Panc1 (cell line): ENCODE measurements around the gene VWC2L. TPM values are rescaled to one million over a fixed set of nuclear protein-coding genes. Genes with fewer than 3 reads are reported as not detected.

ENCODE experiments used
- ATAC-seq: fragments of 200-7000 bp; cut with Tn5 transposase; 2 replicates; pipeline ENCODE4 v1.9.1; 2020; ENCODE audit warnings: mild to moderate bottlenecking, moderate library complexity
- BruUV-seq: library from RNA; stranded (reverse); fragments of 400-500 nt; replicated peaks from 2 replicates; lab custom pipeline; 2021; lab: Mats Ljungman, UMichigan
- CTCF ChIA-PET: fragments of 300-600 bp; sonication (Branson Sonifier 250); formaldehyde crosslinking; loops from one replicate; lab custom pipeline; 2022; ENCODE audit warnings: antibody characterized with exemption; lab: Charles Lee
- POLR2A ChIA-PET: fragments of 300-600 bp; sonication (Branson Sonifier 250); formaldehyde crosslinking; loops from one replicate; lab custom pipeline; 2022; ENCODE audit warnings: antibody characterized with exemption; lab: Charles Lee
- DNase-seq: peaks from one replicate; pipeline ENCODE4 v3.0.0-alpha.2; 2010; ENCODE audit warnings: low read depth, low spot score
- H3K27ac ChIP-seq: 2 replicates; pipeline ENCODE4 v1.5.1; 2011; ENCODE audit warnings: mild to moderate bottlenecking, low read length, inconsistent platforms
- H3K27me3 ChIP-seq: fragments of 200-500 bp; sonication (Bioruptor generic); 2 replicates; pipeline ENCODE4 v1.6.0; 2014; ENCODE audit warnings: low read length, inconsistent platforms; ENCODE audit not compliant: control insufficient read depth, insufficient read depth
- H3K36me3 ChIP-seq: fragments of 200-500 bp; sonication (Bioruptor generic); 2 replicates; pipeline ENCODE4 v1.5.1; 2014; ENCODE audit warnings: inconsistent platforms, mild to moderate bottlenecking, low read length, moderate library complexity; ENCODE audit not compliant: control insufficient read depth, insufficient read depth
- H3K4me1 ChIP-seq: 2 replicates; pipeline ENCODE4 v1.5.1; 2011; ENCODE audit warnings: inconsistent platforms, mild to moderate bottlenecking, low read length, moderate library complexity; ENCODE audit not compliant: control insufficient read depth, insufficient read depth
- H3K4me3 ChIP-seq, 2 experiments: 2 replicates each; pipeline ENCODE4 v1.5.1; 2011 to 2012; ENCODE audit warnings: low read depth in 2 of 2, low read length in 2 of 2, mild to moderate bottlenecking in 2 of 2, inconsistent platforms in 1 of 2, moderate library complexity in 1 of 2
- H3K9me3 ChIP-seq: fragments of 200-500 bp; sonication (Bioruptor generic); 2 replicates; pipeline ENCODE4 v1.5.1; 2014; ENCODE audit warnings: low read depth, mild to moderate bottlenecking, inconsistent platforms, low read length, moderate library complexity; ENCODE audit not compliant: control insufficient read depth, insufficient read depth
- POLR2AphosphoS5 ChIP-seq: IDR thresholded peaks from 2 replicates; pipeline ENCODE4 v1.6.1; 2012; ENCODE audit warnings: mild to moderate bottlenecking, low read depth, low read length, moderate library complexity
- SIN3A ChIP-seq: IDR thresholded peaks from 2 replicates; pipeline ENCODE4 v1.6.1; 2012; ENCODE audit warnings: low read depth, mild to moderate bottlenecking, low read length, moderate library complexity, borderline replicate concordance; ENCODE audit not compliant: insufficient read depth
- TCF7L2 ChIP-seq: IDR thresholded peaks from 2 replicates; pipeline ENCODE4 v1.6.1; 2011; ENCODE audit warnings: mild to moderate bottlenecking, low read depth, low read length, inconsistent platforms
- in situ Hi-C: cut with HindIII; loops from 2 replicates; pipeline ENCODE4 v1.10.0; 2016; ENCODE audit warnings: low sequenced_read_pairs, low pct_unique_long_range_greater_than_20kb
- intact Hi-C: fragments of 100-400 bp; cut with micrococcal nuclease; formaldehyde crosslinking; loops from one replicate; pipeline ENCODE4 v1.10.0; 2022; ENCODE audit not compliant: unreplicated experiment
- total RNA-seq: library from RNA; stranded (reverse); gene quantifications from one replicate; pipeline ENCODE4 v1.2.1, GENCODE V29; 2021; ENCODE audit not compliant: unreplicated experiment
- TF ChIP-seq, protein P1 (sequence below): fragments of 450-650 bp; IDR thresholded peaks from 2 replicates; pipeline ENCODE4 v1.5.1; 2017; ENCODE audit warnings: mild to moderate bottlenecking
- TF ChIP-seq, protein P2 (sequence below), 2 experiments: IDR thresholded peaks; 2 replicates each; pipeline ENCODE4 v1.6.1; 2011 to 2012; ENCODE audit warnings: low read depth in 2 of 2, control low read depth in 1 of 2, low read length in 1 of 2, mild to moderate bottlenecking in 1 of 2, moderate library complexity in 1 of 2; ENCODE audit not compliant: insufficient read depth in 1 of 2

Gene VWC2L
- total RNA-seq, 1 experiment from 2014 or later, result not detected

DNA sequence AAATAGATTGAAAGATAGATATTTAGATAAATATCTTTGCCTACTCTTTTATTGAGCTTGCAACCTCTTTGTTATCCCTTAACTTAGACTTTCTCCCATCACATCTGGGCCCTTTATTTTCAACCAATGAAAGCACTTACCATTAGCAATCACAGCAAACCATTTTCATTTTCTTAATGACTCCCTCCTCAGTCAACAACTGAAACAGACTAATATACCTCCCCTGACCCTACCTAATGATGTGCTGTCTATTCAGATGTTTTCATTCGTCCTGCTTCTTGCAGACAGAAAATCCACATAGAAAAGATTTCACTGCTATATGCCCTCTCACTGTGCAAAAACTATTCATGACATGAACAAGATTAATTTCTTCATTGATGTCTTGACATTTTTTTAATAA is 154.4 kb downstream of the VWC2L start:
- no peak for TF ChIP-seq POLR2AphosphoS5
- TF ChIP-seq, protein P1, sequence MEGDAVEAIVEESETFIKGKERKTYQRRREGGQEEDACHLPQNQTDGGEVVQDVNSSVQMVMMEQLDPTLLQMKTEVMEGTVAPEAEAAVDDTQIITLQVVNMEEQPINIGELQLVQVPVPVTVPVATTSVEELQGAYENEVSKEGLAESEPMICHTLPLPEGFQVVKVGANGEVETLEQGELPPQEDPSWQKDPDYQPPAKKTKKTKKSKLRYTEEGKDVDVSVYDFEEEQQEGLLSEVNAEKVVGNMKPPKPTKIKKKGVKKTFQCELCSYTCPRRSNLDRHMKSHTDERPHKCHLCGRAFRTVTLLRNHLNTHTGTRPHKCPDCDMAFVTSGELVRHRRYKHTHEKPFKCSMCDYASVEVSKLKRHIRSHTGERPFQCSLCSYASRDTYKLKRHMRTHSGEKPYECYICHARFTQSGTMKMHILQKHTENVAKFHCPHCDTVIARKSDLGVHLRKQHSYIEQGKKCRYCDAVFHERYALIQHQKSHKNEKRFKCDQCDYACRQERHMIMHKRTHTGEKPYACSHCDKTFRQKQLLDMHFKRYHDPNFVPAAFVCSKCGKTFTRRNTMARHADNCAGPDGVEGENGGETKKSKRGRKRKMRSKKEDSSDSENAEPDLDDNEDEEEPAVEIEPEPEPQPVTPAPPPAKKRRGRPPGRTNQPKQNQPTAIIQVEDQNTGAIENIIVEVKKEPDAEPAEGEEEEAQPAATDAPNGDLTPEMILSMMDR, result no peak
- no peak for TF ChIP-seq SIN3A
- TF ChIP-seq TCF7L2, result no peak
- TF ChIP-seq, protein P2, sequence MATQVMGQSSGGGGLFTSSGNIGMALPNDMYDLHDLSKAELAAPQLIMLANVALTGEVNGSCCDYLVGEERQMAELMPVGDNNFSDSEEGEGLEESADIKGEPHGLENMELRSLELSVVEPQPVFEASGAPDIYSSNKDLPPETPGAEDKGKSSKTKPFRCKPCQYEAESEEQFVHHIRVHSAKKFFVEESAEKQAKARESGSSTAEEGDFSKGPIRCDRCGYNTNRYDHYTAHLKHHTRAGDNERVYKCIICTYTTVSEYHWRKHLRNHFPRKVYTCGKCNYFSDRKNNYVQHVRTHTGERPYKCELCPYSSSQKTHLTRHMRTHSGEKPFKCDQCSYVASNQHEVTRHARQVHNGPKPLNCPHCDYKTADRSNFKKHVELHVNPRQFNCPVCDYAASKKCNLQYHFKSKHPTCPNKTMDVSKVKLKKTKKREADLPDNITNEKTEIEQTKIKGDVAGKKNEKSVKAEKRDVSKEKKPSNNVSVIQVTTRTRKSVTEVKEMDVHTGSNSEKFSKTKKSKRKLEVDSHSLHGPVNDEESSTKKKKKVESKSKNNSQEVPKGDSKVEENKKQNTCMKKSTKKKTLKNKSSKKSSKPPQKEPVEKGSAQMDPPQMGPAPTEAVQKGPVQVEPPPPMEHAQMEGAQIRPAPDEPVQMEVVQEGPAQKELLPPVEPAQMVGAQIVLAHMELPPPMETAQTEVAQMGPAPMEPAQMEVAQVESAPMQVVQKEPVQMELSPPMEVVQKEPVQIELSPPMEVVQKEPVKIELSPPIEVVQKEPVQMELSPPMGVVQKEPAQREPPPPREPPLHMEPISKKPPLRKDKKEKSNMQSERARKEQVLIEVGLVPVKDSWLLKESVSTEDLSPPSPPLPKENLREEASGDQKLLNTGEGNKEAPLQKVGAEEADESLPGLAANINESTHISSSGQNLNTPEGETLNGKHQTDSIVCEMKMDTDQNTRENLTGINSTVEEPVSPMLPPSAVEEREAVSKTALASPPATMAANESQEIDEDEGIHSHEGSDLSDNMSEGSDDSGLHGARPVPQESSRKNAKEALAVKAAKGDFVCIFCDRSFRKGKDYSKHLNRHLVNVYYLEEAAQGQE (IDR thresholded peaks at IDR 0.05; ENCODE audit: insufficient read depth in 1 of 2, low read depth in 2 of 2, low read length in 1 of 2), result no peak
- Histone ChIP-seq H3K4me3 (no peak overlapping the region), H3K36me3 (no peaks in the 10 kb centered on the region), H3K27me3 (no peaks in the 10 kb centered on the region), H3K27ac (no peak overlapping the region), H3K4me1 (no peaks in the 10 kb centered on the region), H3K9me3 (no peaks in the 10 kb centered on the region)
- in situ Hi-C loops, result no loop called here
- CTCF ChIA-PET, result no interaction called here
- intact Hi-C loops, result no loop called here
- ATAC-seq (no peak), DNase-seq (no peak)
- POLR2A ChIA-PET, result no interaction called here
- BruUV-seq, result no TSS peak

DNA sequence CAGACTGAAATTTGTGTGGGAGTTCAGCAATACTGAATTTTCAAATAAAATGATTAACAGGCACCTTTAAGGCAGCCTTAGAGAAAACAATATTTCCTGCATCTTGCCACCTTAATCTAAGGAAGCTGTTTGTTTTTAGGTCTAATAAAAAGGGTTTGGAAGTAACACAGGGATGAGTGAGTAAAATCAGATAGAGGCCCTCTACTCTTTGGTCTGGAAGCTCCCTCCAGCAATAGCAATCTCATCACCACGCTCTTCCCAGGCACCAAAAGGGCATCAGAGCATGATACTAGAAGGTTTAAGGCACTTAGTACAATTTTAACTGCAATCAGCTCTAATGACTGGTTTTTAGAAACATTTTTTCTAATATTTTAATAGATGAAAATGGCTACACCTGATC is 155.6 kb downstream of the VWC2L start:
- POLR2A ChIA-PET, result no interaction called here
- in situ Hi-C loops (no loop called here), intact Hi-C loops (no loop called here)
- TF ChIP-seq POLR2AphosphoS5 (no peak), SIN3A (no peak), TCF7L2 (no peak)
- TF ChIP-seq, protein P2 (IDR thresholded peaks at IDR 0.05; ENCODE audit: insufficient read depth in 1 of 2, low read depth in 2 of 2, low read length in 1 of 2), result no peak
- TF ChIP-seq, protein P1, result no peak
- Histone ChIP-seq H3K27me3 (no peaks in the 10 kb centered on the region), H3K4me1 (no peaks in the 10 kb centered on the region), H3K27ac (no peak overlapping the region), H3K9me3 (no peaks in the 10 kb centered on the region), H3K4me3 (no peak overlapping the region), H3K36me3 (no peaks in the 10 kb centered on the region)
- no TSS peak for BruUV-seq
- CTCF ChIA-PET, result no interaction called here
- DNase-seq (no peak), ATAC-seq (no peak)
